Stimulated activated CD4-positive, alpha-beta T cell treated with anti-CD3 and anti-CD28 coated beads, TNF-alpha, amount 100 ng/mL, for 1 hour (primary cell): ENCODE results near the gene UACA.

ENCODE experiments used
- DNase-seq, 3 donors: peaks; one replicate each; pipeline ENCODE4 v3.0.0-alpha.2; 2020; ENCODE audit warnings: low read depth in 3 of 3, low spot score in 1 of 3

The UACA gene

DNA sequence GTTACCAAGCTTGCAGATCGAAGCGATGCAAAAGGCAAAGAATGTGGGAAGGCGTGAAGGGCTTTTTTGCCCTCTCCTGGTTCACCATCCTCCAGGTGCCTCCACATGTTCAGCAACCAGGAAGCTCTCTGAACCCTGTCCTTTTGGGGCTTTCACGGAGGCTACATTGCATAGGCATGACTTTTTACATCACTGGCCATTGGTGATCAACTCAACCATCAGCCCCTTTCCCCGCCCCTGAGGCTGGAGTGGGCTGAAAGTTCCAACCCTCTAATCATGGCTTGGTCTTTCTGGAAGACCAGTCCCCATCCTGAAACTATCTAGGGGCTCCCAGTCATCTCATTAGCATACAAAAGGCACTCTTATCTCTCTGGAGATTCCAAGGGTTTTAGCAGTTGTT lies 52.6 kb downstream of the UACA start:
- DNase-seq: no peak

GRCh38 chr15:70708839-70709238 lies 54.5 kb downstream of the UACA start:
- no peak for DNase-seq

DNA sequence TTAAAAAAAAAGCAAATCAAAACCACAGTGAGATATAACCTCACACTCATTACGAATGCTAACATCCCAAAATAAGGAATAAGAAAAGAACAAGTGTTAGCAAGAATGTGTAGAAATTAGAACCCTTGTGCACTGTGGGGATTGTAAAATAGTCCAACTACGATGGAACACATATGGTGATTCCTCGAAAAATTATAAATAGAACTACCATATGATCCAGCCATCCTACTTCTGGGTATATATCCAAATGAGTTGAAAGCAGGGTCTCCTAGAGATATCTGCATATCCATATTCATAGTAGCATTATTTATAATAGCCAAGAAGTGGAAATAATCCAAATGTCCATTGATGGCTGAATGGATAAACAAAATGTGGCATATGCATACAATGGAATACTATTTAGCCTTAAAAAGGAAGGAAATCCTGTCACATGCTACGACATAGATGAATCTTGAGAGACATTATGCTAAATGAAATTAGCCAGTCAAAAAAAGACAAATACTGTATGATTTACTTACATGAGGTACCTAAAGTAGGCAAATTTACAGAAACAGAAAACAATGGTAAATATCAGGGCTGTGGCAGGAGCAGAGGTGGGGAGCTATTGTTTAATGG lies 55.6 kb downstream of the UACA start:
- no peak for DNase-seq

GRCh38 chr15:70704731-70705130 lies 58.6 kb downstream of the UACA start:
- no peak for DNase-seq

DNA sequence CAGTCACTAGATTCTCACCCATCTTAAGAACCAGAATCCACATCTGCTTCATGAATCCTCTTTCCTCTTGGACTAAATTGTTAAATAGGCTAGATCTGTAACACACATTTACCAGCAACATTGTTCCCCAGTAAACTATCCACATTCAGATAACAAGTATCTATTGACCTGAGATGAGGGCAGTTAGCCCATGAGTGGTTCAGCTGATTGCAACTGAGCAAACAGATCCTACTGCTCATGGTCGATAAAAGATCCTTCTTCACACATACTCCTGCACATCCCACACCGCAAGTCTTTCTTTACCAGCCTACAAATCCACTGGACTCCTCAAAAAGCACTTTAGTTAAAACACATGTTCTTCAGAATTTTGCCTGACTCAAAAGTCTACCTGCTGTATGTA lies 59.2 kb downstream of the UACA start:
- no peak for DNase-seq

GRCh38 chr15:70703096-70703878 lies 60.1 kb downstream of the UACA start:
- DNase-seq: no peak

DNA sequence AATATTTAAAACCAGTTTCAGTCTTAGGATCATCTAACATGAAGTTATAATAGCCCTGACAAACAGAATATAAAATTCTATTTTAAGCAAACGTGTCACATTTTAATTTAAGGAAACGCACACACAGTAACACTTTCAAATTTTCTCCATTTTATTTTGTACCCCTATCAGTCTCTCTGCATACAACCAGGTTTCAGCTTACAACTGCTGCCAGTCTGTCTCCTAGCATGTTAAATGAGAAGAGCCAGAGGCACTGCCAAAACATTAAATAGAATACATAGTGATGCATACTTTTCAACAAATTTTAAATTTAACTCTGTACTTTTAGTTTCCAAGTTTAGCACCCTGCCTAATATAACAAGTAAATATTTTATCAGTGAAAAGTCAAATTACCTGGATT lies 60.8 kb downstream of the UACA start:
- no peak for DNase-seq

DNA sequence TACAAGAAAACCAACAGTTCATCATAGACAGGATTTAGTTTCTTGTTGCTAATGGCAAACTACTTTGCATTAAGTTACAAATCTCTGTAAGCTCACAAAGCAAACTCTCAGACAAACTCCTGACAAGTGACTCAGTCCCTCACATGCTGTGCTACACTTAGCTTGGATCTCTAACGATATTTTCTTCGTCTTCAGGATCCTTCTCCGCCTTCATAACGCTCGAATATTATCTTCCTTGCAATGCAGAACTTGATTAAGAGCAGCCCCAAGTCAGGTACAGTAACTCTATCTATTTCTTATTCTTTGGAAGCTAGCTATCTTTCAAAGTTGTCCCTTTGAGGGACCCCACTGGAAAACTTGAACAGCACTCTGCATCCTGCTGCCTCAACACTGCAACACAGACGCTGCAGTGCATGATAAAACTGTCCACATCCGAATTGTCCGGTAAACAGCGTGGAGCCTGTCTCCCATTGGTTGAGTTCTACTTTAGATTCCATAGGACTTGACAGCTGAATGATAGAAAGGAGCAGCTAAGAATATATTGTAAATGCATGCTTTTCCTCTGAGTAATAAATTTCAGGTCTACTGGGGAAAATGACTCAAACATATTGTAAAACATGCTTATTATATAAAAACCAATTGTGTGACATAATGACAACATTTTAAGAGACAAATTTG lies 61.3 kb downstream of the UACA start:
- no peak for DNase-seq

DNA sequence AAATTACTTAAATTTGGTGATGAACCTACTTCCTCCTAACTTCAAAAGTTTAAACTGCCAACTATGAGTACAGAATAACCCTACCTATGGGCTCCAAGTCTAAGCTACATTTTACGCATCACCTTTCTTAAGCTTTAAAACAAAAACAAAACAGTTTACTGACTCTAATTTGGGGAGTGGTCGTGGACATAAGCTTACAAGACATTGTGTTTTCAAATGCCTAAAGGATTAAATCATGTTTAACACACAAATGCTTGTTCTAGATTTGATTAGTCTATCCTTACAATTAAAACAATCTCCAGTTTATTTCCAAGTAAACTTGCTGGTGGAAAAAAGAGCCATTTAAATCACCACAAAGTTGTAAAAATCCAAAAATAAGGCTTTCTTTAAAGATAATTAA lies 62.2 kb downstream of the UACA start:
- no peak for DNase-seq

DNA sequence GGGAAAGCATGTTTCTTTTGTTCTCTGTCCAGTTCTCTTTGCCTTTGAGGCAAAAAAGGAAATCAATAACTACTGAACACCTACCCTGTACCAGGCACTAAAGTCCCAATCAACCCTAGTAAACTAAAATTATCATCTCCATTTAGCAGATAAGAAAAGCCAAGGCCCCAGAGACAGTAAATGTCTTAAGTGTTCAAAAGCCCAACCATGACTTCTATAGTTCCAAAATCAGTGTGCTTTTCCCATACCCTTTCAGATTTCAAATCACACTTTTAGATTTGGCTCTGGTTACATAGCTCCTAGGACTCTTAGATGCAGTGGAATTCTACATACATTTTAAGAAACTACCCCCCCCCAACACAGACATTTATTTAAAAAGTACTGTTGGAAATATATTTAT lies 63.5 kb downstream of the UACA start:
- no peak for DNase-seq

GRCh38 chr15:70698836-70699390 lies 64.4 kb downstream of the UACA start:
- DNase-seq: no peak

GRCh38 chr15:70698426-70698825 lies 64.9 kb downstream of the UACA start:
- no peak for DNase-seq

DNA sequence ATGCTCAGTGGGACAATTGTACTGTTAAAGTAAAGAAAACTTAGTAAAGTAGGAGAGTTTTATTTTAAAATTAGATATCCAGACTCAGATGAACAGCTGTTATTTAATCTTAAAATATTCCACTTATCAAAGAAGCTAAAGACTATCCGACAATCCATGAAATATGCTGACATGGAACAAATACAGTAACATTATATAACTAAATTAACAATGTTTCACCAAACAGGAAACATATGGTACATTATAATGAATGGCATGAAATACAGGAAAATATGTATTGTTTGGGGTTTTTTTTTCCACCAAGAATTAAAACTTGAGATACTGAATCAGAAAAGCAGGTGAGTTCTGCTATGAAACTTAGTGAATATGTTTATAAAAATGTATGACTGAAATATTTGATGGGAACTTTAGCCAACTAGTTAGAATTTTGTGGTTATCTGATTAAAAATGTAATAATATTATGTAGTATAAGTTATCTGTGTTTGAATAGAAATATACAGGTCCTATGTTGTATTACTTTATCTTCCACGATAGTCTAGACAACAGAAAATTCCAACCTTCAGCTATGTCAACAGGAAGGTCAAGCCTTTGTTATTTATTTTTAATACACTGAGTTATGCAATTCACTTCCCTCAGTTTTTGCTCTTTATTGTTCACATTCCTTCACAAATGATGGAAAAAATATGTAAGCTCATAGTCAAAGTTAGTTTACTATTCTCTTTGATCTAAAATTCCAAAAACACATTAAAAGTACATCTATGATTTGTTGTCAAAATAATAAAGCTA lies 72.7 kb downstream of the UACA start:
- DNase-seq: no peak

GRCh38 chr15:70690021-70690420 lies 73.3 kb downstream of the UACA start:
- no peak for DNase-seq

DNA sequence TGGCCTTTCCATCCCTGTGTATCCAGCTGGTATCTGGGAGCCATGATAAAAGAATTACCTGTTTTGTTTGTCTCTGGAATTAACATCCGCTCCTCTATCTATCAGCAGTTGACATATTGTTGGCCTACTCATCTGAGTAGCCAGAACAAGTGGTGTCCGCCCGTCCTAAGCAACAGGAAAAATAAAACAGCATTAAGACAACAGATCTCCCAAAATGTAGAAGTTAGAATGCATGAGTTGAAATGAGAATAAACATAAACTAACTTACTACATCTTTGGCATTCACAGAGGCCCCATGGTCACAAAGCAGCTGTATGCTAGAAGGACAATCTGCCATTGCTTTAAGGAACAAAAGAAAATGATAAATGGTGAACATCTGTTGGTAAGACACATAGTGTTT lies 75.9 kb downstream of the UACA start:
- no peak for DNase-seq

DNA sequence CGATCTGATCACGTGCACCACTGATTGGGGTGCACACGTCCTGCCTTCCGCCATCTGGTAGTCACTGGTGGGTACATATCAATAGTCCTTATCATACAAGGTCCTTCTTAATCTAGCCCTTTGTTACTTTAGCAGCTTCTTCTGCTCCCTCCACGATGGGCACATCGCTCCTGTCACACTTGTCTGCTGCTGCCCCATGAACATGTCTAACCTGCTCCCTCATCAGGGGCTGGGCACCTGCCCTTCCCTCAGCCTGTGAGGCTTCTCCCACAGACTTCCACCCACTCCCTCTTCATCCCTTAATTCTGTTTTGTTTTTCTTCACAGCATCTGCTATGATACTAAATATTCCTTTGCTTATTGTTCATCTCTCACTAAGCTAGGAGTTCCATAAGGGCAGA lies 82.5 kb downstream of the UACA start:
- no peak for DNase-seq

- DNase-seq: no peak
Measured at GRCh38 chr15:70679919-70680231, 83.5 kb downstream of the UACA start.

- no peak for DNase-seq
Measured at GRCh38 chr15:70672081-70672480, 91.3 kb downstream of the UACA start.

- DNase-seq: no peak
Measured at GRCh38 chr15:70670680-70671079, 92.7 kb downstream of the UACA start.

- no peak for DNase-seq
Measured at GRCh38 chr15:70669966-70670658, 93.2 kb downstream of the UACA start.

GRCh38 chr15:70669006-70669602 lies 94.3 kb downstream of the UACA start:
- DNase-seq: no peak
